Hepatic stellate cell (primary cell): ENCODE data around the gene RILP.

Experiments
- DNase-seq: peaks from one replicate; pipeline ENCODE4 v3.0.0; 2011; ENCODE audit warnings: low spot score

RILP gene

GRCh38 chr17:1648173-1648962, 1.3 kb downstream of the RILP start:
- DNase-seq: no peak

GRCh38 chr17:1647802-1648171, 1.9 kb downstream of the RILP start:
- DNase-seq: no peak

- no peak for DNase-seq
These were observed 3.3 kb downstream of the RILP start for GRCh38 chr17:1646199-1646875.

- no peak for DNase-seq
These were observed 4.2 kb downstream of the RILP start, which contains the start of gene SCARF1 for GRCh38 chr17:1645207-1646171. TSS of gene SCARF1 (minus strand) at chr17:1645732. CDS start at chr17:1645697, 35 bp downstream.

GRCh38 chr17:1644493-1645206, 5.0 kb downstream of the RILP start:
- DNase-seq: peak; percentile 70

- no peak for DNase-seq
These were observed 5.6 kb downstream of the RILP start for GRCh38 chr17:1643999-1644492.

- DNase-seq: peak; percentile 64
These were observed 6.2 kb downstream of the RILP start for GRCh38 chr17:1643293-1643998.

GRCh38 chr17:1641065-1641403, 8.6 kb downstream of the RILP start:
- DNase-seq: no peak

- no peak for DNase-seq
These were observed 9.2 kb downstream of the RILP start for GRCh38 chr17:1640329-1641064.

GRCh38 chr17:1639549-1640180, 10.0 kb downstream of the RILP start:
- DNase-seq: no peak

- DNase-seq: no peak
These were observed 10.9 kb downstream of the RILP start for GRCh38 chr17:1638624-1639300.

GRCh38 chr17:1638171-1638590, 11.5 kb downstream of the RILP start:
- no peak for DNase-seq

GRCh38 chr17:1636732-1637285, 12.9 kb downstream of the RILP start:
- no peak for DNase-seq

- DNase-seq: no peak
These were observed 13.8 kb downstream of the RILP start for GRCh38 chr17:1635675-1636465.

GRCh38 chr17:1634841-1635650, 14.6 kb downstream of the RILP start:
- no peak for DNase-seq

- DNase-seq: no peak
These were observed 19.0 kb downstream of the RILP start for GRCh38 chr17:1630662-1631061.
